ENCODE results near the gene CASP10. TPM values are rescaled to one million over a fixed set of nuclear protein-coding genes. Genes with fewer than 3 reads are reported as not detected.

CASP10 gene
- total RNA-seq, 1 experiment from 2014 or later, result 2.8 TPM

DNA sequence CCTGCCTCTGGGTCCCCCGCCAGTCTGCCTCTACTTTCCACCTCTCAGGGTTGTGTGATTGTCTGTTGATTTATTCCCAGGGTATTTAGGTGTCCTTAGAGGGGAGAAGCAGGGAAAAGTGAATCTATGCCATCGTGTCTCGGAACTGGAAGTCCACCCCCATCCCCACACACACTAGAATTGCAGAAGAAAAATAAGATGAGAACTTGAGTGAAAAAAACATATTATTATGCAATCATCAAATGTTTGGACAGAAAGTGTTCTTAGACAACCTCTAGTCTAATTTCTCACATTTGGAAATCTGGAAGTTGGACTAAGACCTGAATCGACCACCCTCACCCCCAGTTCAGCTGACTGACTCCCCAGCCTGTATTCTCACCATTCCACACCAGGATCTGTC is 63.3 kb downstream of the CASP10 start:
- POLR2A ChIA-PET, result no interaction called here
- Mint-ChIP-seq H3K4me1 (no peaks in the 10 kb centered on the region), H3K27ac (no peak overlapping the region), H3K27me3 (ENCODE audit: low read depth) (no peaks in the 10 kb centered on the region), H3K36me3 (peaks cover 7% of the 10 kb centered on the region), H3K4me3 (no peak overlapping the region), H3K9me3 (peaks cover 28% of the 10 kb centered on the region)
- TF ChIP-seq, protein P1, sequence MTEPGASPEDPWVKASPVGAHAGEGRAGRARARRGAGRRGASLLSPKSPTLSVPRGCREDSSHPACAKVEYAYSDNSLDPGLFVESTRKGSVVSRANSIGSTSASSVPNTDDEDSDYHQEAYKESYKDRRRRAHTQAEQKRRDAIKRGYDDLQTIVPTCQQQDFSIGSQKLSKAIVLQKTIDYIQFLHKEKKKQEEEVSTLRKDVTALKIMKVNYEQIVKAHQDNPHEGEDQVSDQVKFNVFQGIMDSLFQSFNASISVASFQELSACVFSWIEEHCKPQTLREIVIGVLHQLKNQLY (CRISPR knock-in tag; IDR thresholded peaks at IDR 0.05), result no peak
- TF ChIP-seq, protein P2, sequence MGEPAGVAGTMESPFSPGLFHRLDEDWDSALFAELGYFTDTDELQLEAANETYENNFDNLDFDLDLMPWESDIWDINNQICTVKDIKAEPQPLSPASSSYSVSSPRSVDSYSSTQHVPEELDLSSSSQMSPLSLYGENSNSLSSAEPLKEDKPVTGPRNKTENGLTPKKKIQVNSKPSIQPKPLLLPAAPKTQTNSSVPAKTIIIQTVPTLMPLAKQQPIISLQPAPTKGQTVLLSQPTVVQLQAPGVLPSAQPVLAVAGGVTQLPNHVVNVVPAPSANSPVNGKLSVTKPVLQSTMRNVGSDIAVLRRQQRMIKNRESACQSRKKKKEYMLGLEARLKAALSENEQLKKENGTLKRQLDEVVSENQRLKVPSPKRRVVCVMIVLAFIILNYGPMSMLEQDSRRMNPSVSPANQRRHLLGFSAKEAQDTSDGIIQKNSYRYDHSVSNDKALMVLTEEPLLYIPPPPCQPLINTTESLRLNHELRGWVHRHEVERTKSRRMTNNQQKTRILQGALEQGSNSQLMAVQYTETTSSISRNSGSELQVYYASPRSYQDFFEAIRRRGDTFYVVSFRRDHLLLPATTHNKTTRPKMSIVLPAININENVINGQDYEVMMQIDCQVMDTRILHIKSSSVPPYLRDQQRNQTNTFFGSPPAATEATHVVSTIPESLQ (CRISPR knock-in tag; IDR thresholded peaks at IDR 0.05), result no peak
- TF ChIP-seq FOXJ3 (CRISPR knock-in tag; IDR thresholded peaks at IDR 0.05; ENCODE audit: borderline replicate concordance) (no peak), TP53 (CRISPR knock-in tag; IDR thresholded peaks at IDR 0.05) (no peak), SP1 (CRISPR knock-in tag; conservative IDR thresholded peaks at IDR 0.05) (no peak), JAZF1 (CRISPR knock-in tag; IDR thresholded peaks at IDR 0.05) (no peak), OVOL2 (CRISPR knock-in tag; IDR thresholded peaks at IDR 0.05; ENCODE audit: borderline replicate concordance) (no peak), ZNF416 (CRISPR knock-in tag; IDR thresholded peaks at IDR 0.05) (no peak), ZNF121 (CRISPR knock-in tag; IDR thresholded peaks at IDR 0.05) (no peak)
- TF ChIP-seq, protein P3, sequence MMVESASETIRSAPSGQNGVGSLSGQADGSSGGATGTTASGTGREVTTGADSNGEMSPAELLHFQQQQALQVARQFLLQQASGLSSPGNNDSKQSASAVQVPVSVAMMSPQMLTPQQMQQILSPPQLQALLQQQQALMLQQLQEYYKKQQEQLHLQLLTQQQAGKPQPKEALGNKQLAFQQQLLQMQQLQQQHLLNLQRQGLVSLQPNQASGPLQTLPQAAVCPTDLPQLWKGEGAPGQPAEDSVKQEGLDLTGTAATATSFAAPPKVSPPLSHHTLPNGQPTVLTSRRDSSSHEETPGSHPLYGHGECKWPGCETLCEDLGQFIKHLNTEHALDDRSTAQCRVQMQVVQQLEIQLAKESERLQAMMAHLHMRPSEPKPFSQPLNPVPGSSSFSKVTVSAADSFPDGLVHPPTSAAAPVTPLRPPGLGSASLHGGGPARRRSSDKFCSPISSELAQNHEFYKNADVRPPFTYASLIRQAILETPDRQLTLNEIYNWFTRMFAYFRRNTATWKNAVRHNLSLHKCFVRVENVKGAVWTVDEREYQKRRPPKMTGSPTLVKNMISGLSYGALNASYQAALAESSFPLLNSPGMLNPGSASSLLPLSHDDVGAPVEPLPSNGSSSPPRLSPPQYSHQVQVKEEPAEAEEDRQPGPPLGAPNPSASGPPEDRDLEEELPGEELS (CRISPR knock-in tag; IDR thresholded peaks at IDR 0.05), result no peak
- CTCF ChIA-PET, result interaction anchor here (3.4 kb wide), 1 partner anchor 14 kb away, joined by 12 read pairs; no protein-coding TSS in a partner anchor
- ATAC-seq (no peak), DNase-seq (ENCODE audit: low spot score) (no peak)

DNA sequence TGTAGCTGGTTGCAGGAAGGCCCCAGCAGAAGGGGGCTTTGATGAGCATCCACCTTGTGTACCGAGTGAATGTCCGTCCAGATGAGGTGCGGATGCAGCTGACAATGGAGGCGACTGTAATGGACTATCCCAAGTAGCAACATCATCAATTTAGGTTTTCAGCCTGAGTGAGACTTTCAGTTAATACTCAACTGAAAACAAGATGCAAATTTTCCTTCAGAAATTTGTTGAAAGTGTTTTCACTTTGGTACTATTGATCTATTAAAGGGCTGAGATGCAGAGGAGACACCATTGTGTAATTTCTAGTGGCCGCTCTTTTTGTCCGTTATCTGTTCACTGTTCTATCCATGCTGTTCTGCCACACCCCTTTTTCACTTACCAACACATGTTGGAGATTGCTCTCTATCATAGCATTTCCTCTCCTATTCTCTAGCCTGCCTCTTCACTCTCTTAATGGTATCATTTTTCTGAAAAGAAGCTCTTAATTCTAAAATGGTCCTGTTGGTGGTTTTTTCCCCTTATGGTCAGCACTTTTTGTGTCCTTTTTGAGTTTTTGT is 65.4 kb downstream of the CASP10 start:
- no peaks in the 10 kb centered on the region for H3K4me1 Mint-ChIP-seq
- peaks cover 7% of the 10 kb centered on the region for H3K36me3 Mint-ChIP-seq
- TF ChIP-seq, protein P4, sequence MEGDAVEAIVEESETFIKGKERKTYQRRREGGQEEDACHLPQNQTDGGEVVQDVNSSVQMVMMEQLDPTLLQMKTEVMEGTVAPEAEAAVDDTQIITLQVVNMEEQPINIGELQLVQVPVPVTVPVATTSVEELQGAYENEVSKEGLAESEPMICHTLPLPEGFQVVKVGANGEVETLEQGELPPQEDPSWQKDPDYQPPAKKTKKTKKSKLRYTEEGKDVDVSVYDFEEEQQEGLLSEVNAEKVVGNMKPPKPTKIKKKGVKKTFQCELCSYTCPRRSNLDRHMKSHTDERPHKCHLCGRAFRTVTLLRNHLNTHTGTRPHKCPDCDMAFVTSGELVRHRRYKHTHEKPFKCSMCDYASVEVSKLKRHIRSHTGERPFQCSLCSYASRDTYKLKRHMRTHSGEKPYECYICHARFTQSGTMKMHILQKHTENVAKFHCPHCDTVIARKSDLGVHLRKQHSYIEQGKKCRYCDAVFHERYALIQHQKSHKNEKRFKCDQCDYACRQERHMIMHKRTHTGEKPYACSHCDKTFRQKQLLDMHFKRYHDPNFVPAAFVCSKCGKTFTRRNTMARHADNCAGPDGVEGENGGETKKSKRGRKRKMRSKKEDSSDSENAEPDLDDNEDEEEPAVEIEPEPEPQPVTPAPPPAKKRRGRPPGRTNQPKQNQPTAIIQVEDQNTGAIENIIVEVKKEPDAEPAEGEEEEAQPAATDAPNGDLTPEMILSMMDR (IDR thresholded peaks at IDR 0.05), result no peak
- no peaks in the 10 kb centered on the region for H3K27me3 Mint-ChIP-seq (ENCODE audit: low read depth)
- POLR2A ChIA-PET, result no interaction called here
- DNase-seq (ENCODE audit: low spot score) (no peak), ATAC-seq (no peak)
- CTCF ChIA-PET, result interaction anchor here (1.7 kb wide), 1 partner anchor 16 kb away, joined by 3 read pairs; no protein-coding TSS in a partner anchor
- no peak overlapping the region for H3K4me3 Mint-ChIP-seq
- peaks cover 20% of the 10 kb centered on the region for H3K9me3 Mint-ChIP-seq
- no peak overlapping the region for H3K27ac Mint-ChIP-seq

DNA sequence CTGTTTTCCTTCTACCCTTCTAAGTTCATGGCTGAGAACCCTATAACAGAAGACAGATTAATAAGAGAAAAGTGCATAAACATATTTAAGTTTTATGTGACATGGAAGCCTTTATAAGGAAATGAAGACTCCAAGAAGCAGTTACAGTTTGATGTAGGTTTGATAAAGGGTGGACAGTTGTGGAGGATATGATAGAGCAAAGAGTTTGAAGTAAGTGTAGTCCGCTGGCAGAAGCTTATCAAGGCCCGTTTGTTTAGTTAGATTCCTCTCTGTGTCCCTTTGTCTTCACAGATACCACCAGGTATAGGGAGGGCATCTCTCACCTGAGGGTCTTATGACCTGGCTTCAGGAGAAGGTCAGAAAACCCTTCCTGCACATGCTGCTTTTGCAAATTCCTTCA is 66.9 kb downstream of the CASP10 start:
- TF ChIP-seq, protein P5, sequence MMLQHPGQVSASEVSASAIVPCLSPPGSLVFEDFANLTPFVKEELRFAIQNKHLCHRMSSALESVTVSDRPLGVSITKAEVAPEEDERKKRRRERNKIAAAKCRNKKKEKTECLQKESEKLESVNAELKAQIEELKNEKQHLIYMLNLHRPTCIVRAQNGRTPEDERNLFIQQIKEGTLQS (CRISPR knock-in tag; conservative IDR thresholded peaks at IDR 0.05), result no peak
- TF ChIP-seq PRRX2 (CRISPR knock-in tag; IDR thresholded peaks at IDR 0.05) (no peak), NFE2L1 (CRISPR knock-in tag; IDR thresholded peaks at IDR 0.05) (no peak), NR2C2 (CRISPR knock-in tag; IDR thresholded peaks at IDR 0.05) (no peak), SMAD4 (CRISPR knock-in tag; IDR thresholded peaks at IDR 0.05) (no peak), JUN (CRISPR knock-in tag; IDR thresholded peaks at IDR 0.05) (no peak), NFYB (CRISPR knock-in tag; conservative IDR thresholded peaks at IDR 0.05; ENCODE audit: low read depth) (no peak)
- TF ChIP-seq, protein P6, sequence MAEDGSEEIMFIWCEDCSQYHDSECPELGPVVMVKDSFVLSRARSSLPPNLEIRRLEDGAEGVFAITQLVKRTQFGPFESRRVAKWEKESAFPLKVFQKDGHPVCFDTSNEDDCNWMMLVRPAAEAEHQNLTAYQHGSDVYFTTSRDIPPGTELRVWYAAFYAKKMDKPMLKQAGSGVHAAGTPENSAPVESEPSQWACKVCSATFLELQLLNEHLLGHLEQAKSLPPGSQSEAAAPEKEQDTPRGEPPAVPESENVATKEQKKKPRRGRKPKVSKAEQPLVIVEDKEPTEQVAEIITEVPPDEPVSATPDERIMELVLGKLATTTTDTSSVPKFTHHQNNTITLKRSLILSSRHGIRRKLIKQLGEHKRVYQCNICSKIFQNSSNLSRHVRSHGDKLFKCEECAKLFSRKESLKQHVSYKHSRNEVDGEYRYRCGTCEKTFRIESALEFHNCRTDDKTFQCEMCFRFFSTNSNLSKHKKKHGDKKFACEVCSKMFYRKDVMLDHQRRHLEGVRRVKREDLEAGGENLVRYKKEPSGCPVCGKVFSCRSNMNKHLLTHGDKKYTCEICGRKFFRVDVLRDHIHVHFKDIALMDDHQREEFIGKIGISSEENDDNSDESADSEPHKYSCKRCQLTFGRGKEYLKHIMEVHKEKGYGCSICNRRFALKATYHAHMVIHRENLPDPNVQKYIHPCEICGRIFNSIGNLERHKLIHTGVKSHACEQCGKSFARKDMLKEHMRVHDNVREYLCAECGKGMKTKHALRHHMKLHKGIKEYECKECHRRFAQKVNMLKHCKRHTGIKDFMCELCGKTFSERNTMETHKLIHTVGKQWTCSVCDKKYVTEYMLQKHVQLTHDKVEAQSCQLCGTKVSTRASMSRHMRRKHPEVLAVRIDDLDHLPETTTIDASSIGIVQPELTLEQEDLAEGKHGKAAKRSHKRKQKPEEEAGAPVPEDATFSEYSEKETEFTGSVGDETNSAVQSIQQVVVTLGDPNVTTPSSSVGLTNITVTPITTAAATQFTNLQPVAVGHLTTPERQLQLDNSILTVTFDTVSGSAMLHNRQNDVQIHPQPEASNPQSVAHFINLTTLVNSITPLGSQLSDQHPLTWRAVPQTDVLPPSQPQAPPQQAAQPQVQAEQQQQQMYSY (CRISPR knock-in tag; IDR thresholded peaks at IDR 0.05), result no peak
- Mint-ChIP-seq H3K4me1 (peaks cover 9% of the 10 kb centered on the region), H3K9me3 (peaks cover 20% of the 10 kb centered on the region), H3K4me3 (no peak overlapping the region), H3K27me3 (ENCODE audit: low read depth) (no peaks in the 10 kb centered on the region), H3K36me3 (peaks cover 7% of the 10 kb centered on the region), H3K27ac (no peak overlapping the region)
- CTCF ChIA-PET, result interaction anchor here (1.7 kb wide), 1 partner anchor 17 kb away, joined by 3 read pairs; no protein-coding TSS in a partner anchor
- ATAC-seq (no peak), DNase-seq (ENCODE audit: low spot score) (no peak)
- POLR2A ChIA-PET, result no interaction called here

All from WTC11 (cell line).